ENCODE measurements around the gene ITPK1.
"Not testable (repeated sequence)": the region's sequence is repeated elsewhere in the genome, so short reads cannot be mapped to it uniquely, and the experiment has no call there.

GRCh38 chr14:93062013-93062412 is 53.7 kb downstream of the ITPK1 start:
- not testable (repeated sequence) for TF ChIP-seq CHD2 (IDR thresholded peaks at IDR 0.05; ENCODE audit: low read length, partially characterized antibody); CTCF (IDR thresholded peaks at IDR 0.05); MAZ (IDR thresholded peaks at IDR 0.05; ENCODE audit: borderline replicate concordance, low read depth, low read length); HMGXB4 (CRISPR knock-in tag; IDR thresholded peaks at IDR 0.05; ENCODE audit: borderline replicate concordance); EHMT2 (IDR thresholded peaks at IDR 0.05; ENCODE audit: low read depth); BCL3 (IDR thresholded peaks at IDR 0.05); MYC (IDR thresholded peaks at IDR 0.05; ENCODE audit: borderline replicate concordance, low read length); ZSCAN20 (CRISPR knock-in tag; IDR thresholded peaks at IDR 0.05)
